GM12892 (cell line): ENCODE data around the gene ZBTB1.

ENCODE experiments used
- POLR2A ChIP-seq: IDR thresholded peaks from 2 replicates; pipeline ENCODE4 v1.6.1; 2011; ENCODE audit warnings: low read depth, low read length, control low read depth
- POLR2AphosphoS5 ChIP-seq: IDR thresholded peaks from 2 replicates; pipeline ENCODE4 v1.6.1; 2011; ENCODE audit warnings: low read depth, low read length, control low read depth

- no peak for TF ChIP-seq POLR2AphosphoS5
- TF ChIP-seq POLR2A, result no peak
Observed at GRCh38 chr14:64500088-64500487, 4.5 kb upstream of the ZBTB1 start.
